ENCODE data around the gene IGSF21. TPM values are rescaled to one million over a fixed set of nuclear protein-coding genes. Genes with fewer than 3 reads are reported as not detected.

Gene IGSF21
- total RNA-seq, 1 donor from 2014 or later: 3.2 TPM

DNA sequence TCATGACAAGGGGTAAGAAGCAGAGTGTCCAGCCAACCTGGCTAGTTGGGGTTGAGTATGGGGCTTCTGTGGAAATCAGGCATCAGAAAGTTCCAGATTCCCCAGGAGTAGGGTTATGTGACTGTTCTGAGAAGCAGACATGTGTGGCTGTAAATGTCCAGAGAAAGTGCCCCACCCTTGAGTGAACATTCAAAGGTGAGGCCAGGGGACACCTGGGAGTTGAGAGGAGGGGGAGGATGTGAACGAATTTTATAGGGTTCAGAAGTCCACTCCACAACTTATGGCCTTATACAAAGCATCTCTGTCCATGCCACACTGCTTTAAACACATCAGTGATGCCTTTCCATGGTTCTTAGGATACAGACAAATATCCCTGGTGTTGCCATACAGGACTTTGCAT is 133.3 kb downstream of the IGSF21 start:
- TF ChIP-seq, protein P1, sequence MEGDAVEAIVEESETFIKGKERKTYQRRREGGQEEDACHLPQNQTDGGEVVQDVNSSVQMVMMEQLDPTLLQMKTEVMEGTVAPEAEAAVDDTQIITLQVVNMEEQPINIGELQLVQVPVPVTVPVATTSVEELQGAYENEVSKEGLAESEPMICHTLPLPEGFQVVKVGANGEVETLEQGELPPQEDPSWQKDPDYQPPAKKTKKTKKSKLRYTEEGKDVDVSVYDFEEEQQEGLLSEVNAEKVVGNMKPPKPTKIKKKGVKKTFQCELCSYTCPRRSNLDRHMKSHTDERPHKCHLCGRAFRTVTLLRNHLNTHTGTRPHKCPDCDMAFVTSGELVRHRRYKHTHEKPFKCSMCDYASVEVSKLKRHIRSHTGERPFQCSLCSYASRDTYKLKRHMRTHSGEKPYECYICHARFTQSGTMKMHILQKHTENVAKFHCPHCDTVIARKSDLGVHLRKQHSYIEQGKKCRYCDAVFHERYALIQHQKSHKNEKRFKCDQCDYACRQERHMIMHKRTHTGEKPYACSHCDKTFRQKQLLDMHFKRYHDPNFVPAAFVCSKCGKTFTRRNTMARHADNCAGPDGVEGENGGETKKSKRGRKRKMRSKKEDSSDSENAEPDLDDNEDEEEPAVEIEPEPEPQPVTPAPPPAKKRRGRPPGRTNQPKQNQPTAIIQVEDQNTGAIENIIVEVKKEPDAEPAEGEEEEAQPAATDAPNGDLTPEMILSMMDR (IDR thresholded peaks at IDR 0.05): no peak
- no peak for TF ChIP-seq POLR2A (IDR thresholded peaks at IDR 0.05)
- TF ChIP-seq POLR2AphosphoS5 (IDR thresholded peaks at IDR 0.05; ENCODE audit: insufficient read depth in 1 of 2, low read depth in 1 of 2): no peak
- Histone ChIP-seq H3K9me3 (no peaks in the 10 kb centered on the region), H3K36me3 (no peaks in the 10 kb centered on the region), H3K4me1 (no peaks in the 10 kb centered on the region), H3K27ac (no peak overlapping the region), H3K4me3 (no peak overlapping the region), H3K27me3 (no peaks in the 10 kb centered on the region)
- intact Hi-C loops (cut with DNase I): no loop called here
- no peak for DNase-seq (ENCODE audit: extremely low spot score in 2 of 2)

DNA sequence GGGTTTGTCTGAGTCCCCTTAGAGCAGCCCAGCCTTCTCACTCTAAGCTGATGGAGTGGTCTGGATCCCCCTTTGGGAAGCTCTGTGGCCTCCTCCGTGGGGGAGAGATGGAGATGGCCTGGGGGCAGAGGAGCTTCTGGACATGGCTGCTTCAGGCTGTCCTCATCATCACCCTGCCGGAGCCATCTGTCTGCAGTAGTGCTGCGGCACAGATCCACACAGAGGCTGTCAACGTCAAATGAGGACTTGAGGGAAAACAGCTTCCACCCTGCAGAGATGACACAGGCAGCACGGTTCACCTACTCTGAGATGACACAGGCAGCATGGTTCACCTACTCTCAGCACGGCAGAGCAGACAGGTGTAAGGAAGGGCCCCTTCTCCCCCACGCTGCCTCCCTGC is 134.3 kb downstream of the IGSF21 start:
- Histone ChIP-seq H3K36me3 (no peaks in the 10 kb centered on the region), H3K4me1 (no peaks in the 10 kb centered on the region), H3K4me3 (no peak overlapping the region), H3K9me3 (no peaks in the 10 kb centered on the region), H3K27me3 (no peaks in the 10 kb centered on the region), H3K27ac (no peak overlapping the region)
- no peak for TF ChIP-seq POLR2A (IDR thresholded peaks at IDR 0.05)
- TF ChIP-seq POLR2AphosphoS5 (IDR thresholded peaks at IDR 0.05; ENCODE audit: insufficient read depth in 1 of 2, low read depth in 1 of 2): no peak
- TF ChIP-seq, protein P1 (IDR thresholded peaks at IDR 0.05): no peak
- intact Hi-C loops (cut with DNase I): no loop called here
- no peak for DNase-seq (ENCODE audit: extremely low spot score in 2 of 2)

- TF ChIP-seq POLR2AphosphoS5 (IDR thresholded peaks at IDR 0.05; ENCODE audit: insufficient read depth in 1 of 2, low read depth in 1 of 2): no peak
- TF ChIP-seq, protein P1 (IDR thresholded peaks at IDR 0.05): no peak
- no peak for TF ChIP-seq POLR2A (IDR thresholded peaks at IDR 0.05)
- no peak for DNase-seq (ENCODE audit: extremely low spot score in 2 of 2)
- Histone ChIP-seq H3K4me3 (no peak overlapping the region), H3K27me3 (no peaks in the 10 kb centered on the region), H3K4me1 (no peaks in the 10 kb centered on the region), H3K27ac (no peak overlapping the region), H3K9me3 (no peaks in the 10 kb centered on the region), H3K36me3 (no peaks in the 10 kb centered on the region)
- intact Hi-C loops (cut with DNase I): no loop called here
Observed at GRCh38 chr1:18243503-18244175, 136.0 kb downstream of the IGSF21 start.

GRCh38 chr1:18244762-18245161 is 137.2 kb downstream of the IGSF21 start:
- no peaks in the 10 kb centered on the region for H3K4me1 ChIP-seq
- H3K36me3 ChIP-seq: no peaks in the 10 kb centered on the region
- no peak overlapping the region for H3K4me3 ChIP-seq
- no peak overlapping the region for H3K27ac ChIP-seq
- no peaks in the 10 kb centered on the region for H3K27me3 ChIP-seq
- intact Hi-C loops (cut with DNase I): no loop called here
- no peak for DNase-seq (ENCODE audit: extremely low spot score in 2 of 2)
- TF ChIP-seq POLR2A (IDR thresholded peaks at IDR 0.05) (no peak), POLR2AphosphoS5 (IDR thresholded peaks at IDR 0.05; ENCODE audit: insufficient read depth in 1 of 2, low read depth in 1 of 2) (no peak)
- TF ChIP-seq, protein P1 (IDR thresholded peaks at IDR 0.05): no peak
- no peaks in the 10 kb centered on the region for H3K9me3 ChIP-seq

GRCh38 chr1:18245647-18246046 is 138.0 kb downstream of the IGSF21 start:
- Histone ChIP-seq H3K27ac (no peak overlapping the region), H3K27me3 (no peaks in the 10 kb centered on the region), H3K9me3 (no peaks in the 10 kb centered on the region), H3K4me1 (no peaks in the 10 kb centered on the region), H3K36me3 (no peaks in the 10 kb centered on the region), H3K4me3 (no peak overlapping the region)
- TF ChIP-seq, protein P1 (IDR thresholded peaks at IDR 0.05): no peak
- no peak for TF ChIP-seq POLR2A (IDR thresholded peaks at IDR 0.05)
- TF ChIP-seq POLR2AphosphoS5 (IDR thresholded peaks at IDR 0.05; ENCODE audit: insufficient read depth in 1 of 2, low read depth in 1 of 2): no peak
- DNase-seq (ENCODE audit: extremely low spot score in 2 of 2): no peak
- intact Hi-C loops (cut with DNase I): no loop called here

Data from vagina (tissue), 2 donors.